ENCODE measurements around the gene IRGC.
"Not testable (repeated sequence)": the region's sequence is repeated elsewhere in the genome, so short reads cannot be mapped to it uniquely, and the experiment has no call there.

IRGC gene

GRCh38 chr19:43678512-43679261, 37.2 kb upstream of the IRGC start:
- no CpG with 5 or more reads among the region's 11 CpGs for WGBS (ENCODE audit: insufficient coverage, insufficient read length)
- H3K4me3 ChIP-seq (ENCODE audit: low read length): no peak overlapping the region
- H3K4me1 ChIP-seq (ENCODE audit: control insufficient read depth, insufficient read depth, low read length): no peaks in the 10 kb centered on the region
- no peak overlapping the region for H3K27ac ChIP-seq (ENCODE audit: low read length)
- H3K9me3 ChIP-seq (ENCODE audit: control insufficient read depth, insufficient read depth, low read length): no peaks in the 10 kb centered on the region
- DNase-seq (ENCODE audit: low read depth, low spot score): no peak
- no peaks in the 10 kb centered on the region for H3K36me3 ChIP-seq (ENCODE audit: control insufficient read depth, insufficient read depth, low read length)
- no peaks in the 10 kb centered on the region for H3K27me3 ChIP-seq (ENCODE audit: control insufficient read depth, insufficient read depth, low read length)

- no peaks in the 10 kb centered on the region for H3K9me3 ChIP-seq (ENCODE audit: control insufficient read depth, insufficient read depth, low read length)
- H3K4me3 ChIP-seq (ENCODE audit: low read length): no peak overlapping the region
- H3K36me3 ChIP-seq (ENCODE audit: control insufficient read depth, insufficient read depth, low read length): no peaks in the 10 kb centered on the region
- H3K27ac ChIP-seq (ENCODE audit: low read length): no peak overlapping the region
- WGBS (ENCODE audit: insufficient coverage, insufficient read length): no CpG with 5 or more reads among the region's 5 CpGs
- DNase-seq (ENCODE audit: low read depth, low spot score): no peak
- H3K27me3 ChIP-seq (ENCODE audit: control insufficient read depth, insufficient read depth, low read length): no peaks in the 10 kb centered on the region
- no peaks in the 10 kb centered on the region for H3K4me1 ChIP-seq (ENCODE audit: control insufficient read depth, insufficient read depth, low read length)
These were observed 34.1 kb upstream of the IRGC start for GRCh38 chr19:43681821-43682220.

- not testable (repeated sequence) for DNase-seq (ENCODE audit: low read depth, low spot score); H3K36me3 ChIP-seq (ENCODE audit: control insufficient read depth, insufficient read depth, low read length); H3K27me3 ChIP-seq (ENCODE audit: control insufficient read depth, insufficient read depth, low read length); H3K27ac ChIP-seq (ENCODE audit: low read length); H3K4me1 ChIP-seq (ENCODE audit: control insufficient read depth, insufficient read depth, low read length); H3K9me3 ChIP-seq (ENCODE audit: control insufficient read depth, insufficient read depth, low read length); H3K4me3 ChIP-seq (ENCODE audit: low read length)
- no CpG with 5 or more reads among the region's 5 CpGs for WGBS (ENCODE audit: insufficient coverage, insufficient read length)
These were observed 33.6 kb upstream of the IRGC start for GRCh38 chr19:43682269-43682668.

- no peak for DNase-seq (ENCODE audit: low read depth, low spot score)
- H3K36me3 ChIP-seq (ENCODE audit: control insufficient read depth, insufficient read depth, low read length): no peaks in the 10 kb centered on the region
- H3K27ac ChIP-seq (ENCODE audit: low read length): no peak overlapping the region
- WGBS (ENCODE audit: insufficient coverage, insufficient read length): no CpG with 5 or more reads among the region's 11 CpGs
- H3K9me3 ChIP-seq (ENCODE audit: control insufficient read depth, insufficient read depth, low read length): no peaks in the 10 kb centered on the region
- H3K27me3 ChIP-seq (ENCODE audit: control insufficient read depth, insufficient read depth, low read length): no peaks in the 10 kb centered on the region
- no peak overlapping the region for H3K4me3 ChIP-seq (ENCODE audit: low read length)
- no peaks in the 10 kb centered on the region for H3K4me1 ChIP-seq (ENCODE audit: control insufficient read depth, insufficient read depth, low read length)
These were observed 32.8 kb upstream of the IRGC start for GRCh38 chr19:43682824-43683661.

GRCh38 chr19:43683905-43684304, 32.0 kb upstream of the IRGC start:
- H3K36me3 ChIP-seq (ENCODE audit: control insufficient read depth, insufficient read depth, low read length): no peaks in the 10 kb centered on the region
- H3K4me1 ChIP-seq (ENCODE audit: control insufficient read depth, insufficient read depth, low read length): no peaks in the 10 kb centered on the region
- DNase-seq (ENCODE audit: low read depth, low spot score): no peak
- WGBS (ENCODE audit: insufficient coverage, insufficient read length): no CpG with 5 or more reads among the region's 2 CpGs
- no peak overlapping the region for H3K27ac ChIP-seq (ENCODE audit: low read length)
- H3K27me3 ChIP-seq (ENCODE audit: control insufficient read depth, insufficient read depth, low read length): no peaks in the 10 kb centered on the region
- H3K9me3 ChIP-seq (ENCODE audit: control insufficient read depth, insufficient read depth, low read length): no peaks in the 10 kb centered on the region
- H3K4me3 ChIP-seq (ENCODE audit: low read length): no peak overlapping the region

GRCh38 chr19:43684326-43684725, 31.6 kb upstream of the IRGC start:
- Histone ChIP-seq H3K4me1 (ENCODE audit: control insufficient read depth, insufficient read depth, low read length) (no peaks in the 10 kb centered on the region), H3K27me3 (ENCODE audit: control insufficient read depth, insufficient read depth, low read length) (no peaks in the 10 kb centered on the region), H3K4me3 (ENCODE audit: low read length) (no peak overlapping the region), H3K27ac (ENCODE audit: low read length) (no peak overlapping the region), H3K36me3 (ENCODE audit: control insufficient read depth, insufficient read depth, low read length) (no peaks in the 10 kb centered on the region), H3K9me3 (ENCODE audit: control insufficient read depth, insufficient read depth, low read length) (no peaks in the 10 kb centered on the region)
- no peak for DNase-seq (ENCODE audit: low read depth, low spot score)
- no CpG with 5 or more reads among the region's 1 CpG for WGBS (ENCODE audit: insufficient coverage, insufficient read length)

GRCh38 chr19:43687660-43687997, 28.2 kb upstream of the IRGC start:
- Histone ChIP-seq H3K36me3 (ENCODE audit: control insufficient read depth, insufficient read depth, low read length) (no peaks in the 10 kb centered on the region), H3K9me3 (ENCODE audit: control insufficient read depth, insufficient read depth, low read length) (no peaks in the 10 kb centered on the region), H3K27me3 (ENCODE audit: control insufficient read depth, insufficient read depth, low read length) (no peaks in the 10 kb centered on the region), H3K4me1 (ENCODE audit: control insufficient read depth, insufficient read depth, low read length) (no peaks in the 10 kb centered on the region), H3K27ac (ENCODE audit: low read length) (no peak overlapping the region), H3K4me3 (ENCODE audit: low read length) (no peak overlapping the region)
- no peak for DNase-seq (ENCODE audit: low read depth, low spot score)
- no CpG with 5 or more reads among the region's 1 CpG for WGBS (ENCODE audit: insufficient coverage, insufficient read length)

- no peak overlapping the region for H3K27ac ChIP-seq (ENCODE audit: low read length)
- WGBS (ENCODE audit: insufficient coverage, insufficient read length): no CpG with 5 or more reads among the region's 10 CpGs
- H3K36me3 ChIP-seq (ENCODE audit: control insufficient read depth, insufficient read depth, low read length): no peaks in the 10 kb centered on the region
- no peaks in the 10 kb centered on the region for H3K27me3 ChIP-seq (ENCODE audit: control insufficient read depth, insufficient read depth, low read length)
- H3K9me3 ChIP-seq (ENCODE audit: control insufficient read depth, insufficient read depth, low read length): no peaks in the 10 kb centered on the region
- no peak overlapping the region for H3K4me3 ChIP-seq (ENCODE audit: low read length)
- no peak for DNase-seq (ENCODE audit: low read depth, low spot score)
- no peaks in the 10 kb centered on the region for H3K4me1 ChIP-seq (ENCODE audit: control insufficient read depth, insufficient read depth, low read length)
These were observed 27.7 kb upstream of the IRGC start for GRCh38 chr19:43688059-43688701.

- DNase-seq (ENCODE audit: low read depth, low spot score): no peak
- no peaks in the 10 kb centered on the region for H3K27me3 ChIP-seq (ENCODE audit: control insufficient read depth, insufficient read depth, low read length)
- no peaks in the 10 kb centered on the region for H3K4me1 ChIP-seq (ENCODE audit: control insufficient read depth, insufficient read depth, low read length)
- WGBS (ENCODE audit: insufficient coverage, insufficient read length): no CpG with 5 or more reads among the region's 3 CpGs
- H3K36me3 ChIP-seq (ENCODE audit: control insufficient read depth, insufficient read depth, low read length): no peaks in the 10 kb centered on the region
- no peak overlapping the region for H3K27ac ChIP-seq (ENCODE audit: low read length)
- H3K4me3 ChIP-seq (ENCODE audit: low read length): no peak overlapping the region
- no peaks in the 10 kb centered on the region for H3K9me3 ChIP-seq (ENCODE audit: control insufficient read depth, insufficient read depth, low read length)
These were observed 25.4 kb upstream of the IRGC start for GRCh38 chr19:43690444-43690843.

GRCh38 chr19:43690890-43691289, 25.0 kb upstream of the IRGC start:
- DNase-seq (ENCODE audit: low read depth, low spot score): no peak
- Histone ChIP-seq H3K27me3 (ENCODE audit: control insufficient read depth, insufficient read depth, low read length) (no peaks in the 10 kb centered on the region), H3K4me1 (ENCODE audit: control insufficient read depth, insufficient read depth, low read length) (no peaks in the 10 kb centered on the region), H3K27ac (ENCODE audit: low read length) (no peak overlapping the region), H3K36me3 (ENCODE audit: control insufficient read depth, insufficient read depth, low read length) (no peaks in the 10 kb centered on the region), H3K9me3 (ENCODE audit: control insufficient read depth, insufficient read depth, low read length) (no peaks in the 10 kb centered on the region), H3K4me3 (ENCODE audit: low read length) (no peak overlapping the region)
- WGBS (ENCODE audit: insufficient coverage, insufficient read length): no CpG with 5 or more reads among the region's 3 CpGs

All from iPS DF 6.9 (cell line).